ENCODE results near the gene MAD1L1. TPM values are rescaled to one million over a fixed set of nuclear protein-coding genes. Genes with fewer than 3 reads are reported as not detected.

The MAD1L1 gene
- total and polyA plus RNA-seq, 2 of the 13 experiments (the other 11 are each of a cell fraction or from before 2014, with no cell fraction given): 17.4 to 64.7 TPM

DNA sequence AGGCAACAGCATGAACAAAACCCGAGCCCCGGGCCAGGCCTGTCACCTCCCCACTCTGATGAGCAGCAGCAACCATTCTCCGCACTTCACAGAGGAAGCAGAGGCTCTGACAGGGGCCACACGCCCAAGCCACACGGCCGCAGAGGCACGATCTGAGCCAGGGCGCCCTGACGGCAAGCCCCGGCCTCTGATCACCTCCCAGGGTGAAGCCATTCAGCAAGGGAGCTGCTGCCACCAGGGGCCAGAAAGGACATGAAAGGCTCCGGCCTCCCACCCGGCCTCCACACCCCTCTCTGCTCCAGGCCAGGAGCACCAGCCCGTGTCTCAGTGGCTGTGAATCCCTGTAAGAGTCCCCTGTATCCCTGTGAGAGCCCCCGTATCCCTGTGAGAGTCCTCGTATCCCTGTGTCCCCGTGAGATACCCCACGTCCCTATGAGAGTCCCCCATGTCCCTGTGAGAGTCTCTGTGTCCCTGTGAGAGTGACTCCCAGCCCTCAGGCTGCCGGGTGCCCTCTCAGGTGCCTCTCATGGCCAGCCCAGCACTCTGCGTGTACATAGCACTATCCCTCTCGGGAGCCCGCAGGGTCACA, 187.8 kb downstream of the MAD1L1 start (continued):
- TF ChIP-seq, protein P1, sequence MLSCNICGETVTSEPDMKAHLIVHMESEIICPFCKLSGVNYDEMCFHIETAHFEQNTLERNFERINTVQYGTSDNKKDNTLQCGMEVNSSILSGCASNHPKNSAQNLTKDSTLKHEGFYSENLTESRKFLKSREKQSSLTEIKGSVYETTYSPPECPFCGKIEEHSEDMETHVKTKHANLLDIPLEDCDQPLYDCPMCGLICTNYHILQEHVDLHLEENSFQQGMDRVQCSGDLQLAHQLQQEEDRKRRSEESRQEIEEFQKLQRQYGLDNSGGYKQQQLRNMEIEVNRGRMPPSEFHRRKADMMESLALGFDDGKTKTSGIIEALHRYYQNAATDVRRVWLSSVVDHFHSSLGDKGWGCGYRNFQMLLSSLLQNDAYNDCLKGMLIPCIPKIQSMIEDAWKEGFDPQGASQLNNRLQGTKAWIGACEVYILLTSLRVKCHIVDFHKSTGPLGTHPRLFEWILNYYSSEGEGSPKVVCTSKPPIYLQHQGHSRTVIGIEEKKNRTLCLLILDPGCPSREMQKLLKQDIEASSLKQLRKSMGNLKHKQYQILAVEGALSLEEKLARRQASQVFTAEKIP (CRISPR knock-in tag; IDR thresholded peaks at IDR 0.05; ENCODE audit: borderline replicate concordance): no peak
- TF ChIP-seq, protein P2, sequence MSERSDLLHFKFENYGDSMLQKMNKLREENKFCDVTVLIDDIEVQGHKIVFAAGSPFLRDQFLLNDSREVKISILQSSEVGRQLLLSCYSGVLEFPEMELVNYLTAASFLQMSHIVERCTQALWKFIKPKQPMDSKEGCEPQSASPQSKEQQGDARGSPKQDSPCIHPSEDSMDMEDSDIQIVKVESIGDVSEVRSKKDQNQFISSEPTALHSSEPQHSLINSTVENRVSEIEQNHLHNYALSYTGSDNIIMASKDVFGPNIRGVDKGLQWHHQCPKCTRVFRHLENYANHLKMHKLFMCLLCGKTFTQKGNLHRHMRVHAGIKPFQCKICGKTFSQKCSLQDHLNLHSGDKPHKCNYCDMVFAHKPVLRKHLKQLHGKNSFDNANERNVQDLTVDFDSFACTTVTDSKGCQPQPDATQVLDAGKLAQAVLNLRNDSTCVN (CRISPR knock-in tag; IDR thresholded peaks at IDR 0.05; ENCODE audit: borderline replicate concordance): no peak
- no peak for TF ChIP-seq ZNF839 (CRISPR knock-in tag; IDR thresholded peaks at IDR 0.05; ENCODE audit: borderline replicate concordance)

DNA sequence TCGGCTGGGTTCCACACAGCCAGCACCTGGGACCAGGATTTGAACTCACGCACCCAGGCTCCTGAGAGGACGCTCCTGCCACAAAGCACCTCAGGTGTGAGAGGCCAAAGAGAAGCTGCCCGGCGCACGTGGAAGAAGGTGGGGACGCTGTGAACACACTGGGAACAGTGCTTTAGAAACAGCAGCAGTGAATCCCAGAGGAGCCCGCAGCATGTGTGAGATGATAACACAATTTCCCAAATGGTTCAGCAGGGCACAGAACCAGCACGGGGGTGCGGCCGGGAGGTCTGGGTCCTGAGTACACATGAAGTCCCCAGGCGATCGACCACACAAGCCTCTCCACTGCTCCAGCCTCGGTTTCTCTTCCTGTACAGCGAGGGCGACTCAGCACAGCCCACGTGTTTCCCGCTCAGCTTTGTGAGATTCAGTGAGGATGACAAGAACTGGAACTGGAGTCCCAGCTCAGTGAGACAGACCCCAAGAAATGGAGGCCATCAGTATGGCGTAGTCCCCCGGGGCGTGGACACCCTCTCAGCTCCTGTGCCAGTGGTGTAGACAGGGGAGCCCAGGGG, 188.3 kb downstream of the MAD1L1 start:
- no peak overlapping the region for H3K9ac ChIP-seq (ENCODE audit: insufficient read depth, low read depth, low read length)
- H4K20me1 ChIP-seq (ENCODE audit: insufficient read depth, low read length): no peaks in the 10 kb centered on the region
- no peaks in the 10 kb centered on the region for H3K79me2 ChIP-seq (ENCODE audit: insufficient read depth, low read length)
- H3K36me3 ChIP-seq (replicated peaks in 1 of 2; ENCODE audit: control insufficient read depth in 1 of 2, insufficient read depth in 2 of 2, low read length in 2 of 2): peaks cover 4 to 25% of the 10 kb centered on the region in 2 experiments
- ATAC-seq (no peak), DNase-seq (ENCODE audit: low spot score) (no peak), FAIRE-seq (no peak)
- POLR2A ChIA-PET: no interaction called here
- H3K27ac ChIP-seq (ENCODE audit: extremely low read length, insufficient read depth, low read length): no peak overlapping the region
- no peak for TF ChIP-seq PRPF4 (IDR thresholded peaks at IDR 0.05; ENCODE audit: low read depth, low read length, poor library complexity, severe bottlenecking)
- in situ Hi-C loops (cut with HindIII; ENCODE audit: extremely low pct_ligation_motif_present, low pct_unique_long_range_greater_than_20kb) (no loop called here), intact Hi-C loops (cut with micrococcal nuclease; ENCODE audit: unreplicated experiment) (no loop called here)
- H3K9me3 ChIP-seq (ENCODE audit: low read length): no peaks in the 10 kb centered on the region
- no peaks in the 10 kb centered on the region for H3K4me1 ChIP-seq (ENCODE audit: insufficient read depth, low read length)
- no peak overlapping the region for H2AFZ ChIP-seq (ENCODE audit: low read length)
- no TSS peak for BruUV-seq (replicated peaks)
- no peaks in the 10 kb centered on the region for H3K27me3 ChIP-seq (ENCODE audit: control insufficient read depth in 1 of 2, insufficient read depth in 2 of 2, low read length in 2 of 2)
- H3K4me2 ChIP-seq (ENCODE audit: low read depth, low read length): no peak overlapping the region
- 96% methylated on average over 21 of the region's 21 CpGs for WGBS (ENCODE audit: low lambda C conversion rate)
- H3K4me3 ChIP-seq (replicated peaks in 1 of 3; ENCODE audit: insufficient read depth in 1 of 3, low read depth in 2 of 3, low read length in 3 of 3): no peak overlapping the region
- CTCF ChIA-PET (ENCODE audit: low intra/inter-chr PET ratio, low total read pairs): no interaction called here

Measured in HepG2 (cell line).